Neural progenitor cell (in vitro differentiated cells): ENCODE data around the gene MAGI2.

ENCODE experiments used
- CTCF ChIP-seq: fragments of 200-600 bp; sonication (generic); IDR thresholded peaks from 2 replicates; pipeline ENCODE4 v1.5.1; 2017; ENCODE audit warnings: antibody characterized with exemption, mild to moderate bottlenecking
- EZH2 ChIP-seq: fragments of 200-600 bp; sonication (generic); IDR thresholded peaks from 2 replicates; pipeline ENCODE4 v1.6.1; 2017; ENCODE audit warnings: antibody characterized with exemption, mild to moderate bottlenecking, moderate library complexity
- EZH2phosphoT487 ChIP-seq: fragments of 200-600 bp; sonication (generic); IDR thresholded peaks from 2 replicates; pipeline ENCODE4 v1.6.1; 2017; ENCODE audit warnings: antibody characterized with exemption

- TF ChIP-seq CTCF (peak; percentile 32), EZH2 (no peak), EZH2phosphoT487 (no peak)
Observed at GRCh38 chr7:78363866-78364265, 1089.6 kb downstream of the MAGI2 start.
